ENCODE results near the gene AFAP1L1. TPM values are rescaled to one million over a fixed set of nuclear protein-coding genes. Genes with fewer than 3 reads are reported as not detected.

AFAP1L1 gene
- total RNA-seq, 1 experiment from 2014 or later, result 19.6 TPM

DNA sequence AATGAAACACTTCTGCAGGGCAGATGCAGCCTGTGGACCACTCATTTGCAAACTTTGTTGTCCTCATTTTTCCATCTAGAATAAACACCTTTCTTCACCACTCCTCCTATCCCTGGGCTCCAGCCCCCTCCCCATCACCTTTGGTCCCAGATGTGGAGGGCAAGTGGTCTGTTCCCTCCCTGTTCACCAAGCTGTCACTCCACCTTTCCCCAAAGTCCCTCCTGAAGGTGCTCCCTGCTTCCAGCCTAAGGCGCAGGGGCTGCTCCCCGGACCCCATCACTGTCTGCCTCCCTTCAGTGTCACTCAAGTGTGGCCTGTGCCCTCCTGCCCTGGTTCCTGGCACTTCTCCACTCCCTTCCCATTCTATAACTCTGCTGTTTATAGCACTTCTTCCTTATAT lies 93.1 kb downstream of the AFAP1L1 start:
- ATAC-seq (no peak), DNase-seq (no peak)
- Histone ChIP-seq H3K4me3 (ENCODE audit: low read length) (no peak overlapping the region), H3K9me3 (ENCODE audit: low read length) (no peaks in the 10 kb centered on the region), H3K9me2 (replicated peaks; ENCODE audit: low read length) (no peaks in the 10 kb centered on the region), H3F3A (ENCODE audit: low read length, unreplicated experiment) (no peaks in the 10 kb centered on the region), H3K36me3 (ENCODE audit: low read depth, low read length) (no peaks in the 10 kb centered on the region), H2AFZ (ENCODE audit: low read length) (no peak overlapping the region), H3K27ac (ENCODE audit: low read length) (no peak overlapping the region), H4K20me1 (ENCODE audit: low read length) (no peaks in the 10 kb centered on the region), H3K79me2 (ENCODE audit: low read length) (no peaks in the 10 kb centered on the region), H3K4me2 (ENCODE audit: low read length) (no peak overlapping the region), H3K27me3 (ENCODE audit: low read length) (no peaks in the 10 kb centered on the region), H3K4me1 (ENCODE audit: insufficient read depth, low read length) (no peaks in the 10 kb centered on the region), H3K9ac (ENCODE audit: low read length) (no peak overlapping the region)
- ChIA-PET CTCF (no interaction called here), POLR2A (ENCODE audit: unreplicated experiment) (no interaction called here)
- TF ChIP-seq, protein P1, sequence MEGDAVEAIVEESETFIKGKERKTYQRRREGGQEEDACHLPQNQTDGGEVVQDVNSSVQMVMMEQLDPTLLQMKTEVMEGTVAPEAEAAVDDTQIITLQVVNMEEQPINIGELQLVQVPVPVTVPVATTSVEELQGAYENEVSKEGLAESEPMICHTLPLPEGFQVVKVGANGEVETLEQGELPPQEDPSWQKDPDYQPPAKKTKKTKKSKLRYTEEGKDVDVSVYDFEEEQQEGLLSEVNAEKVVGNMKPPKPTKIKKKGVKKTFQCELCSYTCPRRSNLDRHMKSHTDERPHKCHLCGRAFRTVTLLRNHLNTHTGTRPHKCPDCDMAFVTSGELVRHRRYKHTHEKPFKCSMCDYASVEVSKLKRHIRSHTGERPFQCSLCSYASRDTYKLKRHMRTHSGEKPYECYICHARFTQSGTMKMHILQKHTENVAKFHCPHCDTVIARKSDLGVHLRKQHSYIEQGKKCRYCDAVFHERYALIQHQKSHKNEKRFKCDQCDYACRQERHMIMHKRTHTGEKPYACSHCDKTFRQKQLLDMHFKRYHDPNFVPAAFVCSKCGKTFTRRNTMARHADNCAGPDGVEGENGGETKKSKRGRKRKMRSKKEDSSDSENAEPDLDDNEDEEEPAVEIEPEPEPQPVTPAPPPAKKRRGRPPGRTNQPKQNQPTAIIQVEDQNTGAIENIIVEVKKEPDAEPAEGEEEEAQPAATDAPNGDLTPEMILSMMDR (conservative IDR thresholded peaks at IDR 0.05; ENCODE audit: low read depth, low read length), result no peak
- TF ChIP-seq EZH2 (IDR thresholded peaks at IDR 0.05; ENCODE audit: low read length, unreplicated experiment), result no peak
- TF ChIP-seq EZH2phosphoT487 (IDR thresholded peaks at IDR 0.05; ENCODE audit: borderline replicate concordance, low read length), result no peak
- no TSS peak for BruUV-seq (replicated peaks)
- intact Hi-C loops (cut with micrococcal nuclease), result loop anchor here (5.0 kb wide), 1 partner anchor 97 kb away; no protein-coding TSS in a partner anchor

DNA sequence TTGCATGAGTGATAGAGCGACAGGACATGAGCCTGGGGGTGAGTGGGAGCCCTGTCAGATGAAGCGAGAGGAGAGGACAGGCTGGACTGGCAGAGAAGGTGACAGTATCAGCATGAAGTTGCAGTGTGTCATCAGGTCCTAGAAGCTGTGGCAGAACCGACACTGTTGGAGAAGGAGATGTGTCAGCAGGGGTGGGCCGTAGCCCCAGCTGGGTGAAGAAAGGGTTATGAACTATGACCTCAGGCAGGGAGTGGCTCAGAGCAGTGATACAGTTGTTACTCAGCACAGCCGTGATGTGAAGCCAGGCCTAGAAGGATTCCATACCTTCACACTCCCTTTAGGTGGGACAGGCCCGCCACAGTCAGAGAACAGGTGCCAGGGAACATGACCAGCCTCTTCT lies 93.8 kb downstream of the AFAP1L1 start:
- POLR2A ChIA-PET (ENCODE audit: unreplicated experiment), result no interaction called here
- no peak for ATAC-seq

DNA sequence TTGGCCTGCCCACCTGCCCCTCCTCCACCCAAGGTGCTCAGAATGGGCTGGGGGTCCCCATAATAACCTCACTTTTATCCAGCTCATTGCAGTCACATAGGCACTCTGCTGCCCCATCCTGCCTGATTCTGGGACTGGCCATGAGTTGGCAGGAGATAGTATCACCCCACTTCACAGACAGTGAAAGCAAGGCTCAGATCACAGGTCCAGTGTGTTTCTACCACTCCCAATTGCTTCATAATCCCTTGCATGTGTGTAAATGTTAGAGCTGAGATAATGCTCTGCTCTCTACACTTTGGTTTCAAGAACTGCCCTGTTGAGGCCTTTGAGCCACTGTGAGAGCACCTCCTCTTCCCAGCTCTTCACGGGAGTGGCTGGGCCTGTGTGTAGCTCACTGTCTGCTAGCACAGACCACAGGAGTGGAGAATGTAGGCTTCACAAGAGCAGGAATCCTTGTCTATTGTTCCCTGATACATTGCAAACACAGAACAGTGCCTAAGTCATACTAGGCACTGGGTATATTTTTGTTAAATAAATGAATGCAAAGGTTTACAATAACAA lies 94.6 kb downstream of the AFAP1L1 start:
- DNase-seq, result no peak
- Histone ChIP-seq H3K27me3 (ENCODE audit: low read length) (no peaks in the 10 kb centered on the region), H3K9ac (ENCODE audit: low read length) (no peak overlapping the region), H4K20me1 (ENCODE audit: low read length) (no peaks in the 10 kb centered on the region), H3K9me2 (replicated peaks; ENCODE audit: low read length) (no peaks in the 10 kb centered on the region), H3K79me2 (ENCODE audit: low read length) (no peaks in the 10 kb centered on the region), H3K36me3 (ENCODE audit: low read depth, low read length) (no peaks in the 10 kb centered on the region), H3K27ac (ENCODE audit: low read length) (no peak overlapping the region), H2AFZ (ENCODE audit: low read length) (no peak overlapping the region), H3K4me1 (ENCODE audit: insufficient read depth, low read length) (no peaks in the 10 kb centered on the region), H3K4me3 (ENCODE audit: low read length) (no peak overlapping the region), H3F3A (ENCODE audit: low read length, unreplicated experiment) (no peaks in the 10 kb centered on the region), H3K4me2 (ENCODE audit: low read length) (no peak overlapping the region), H3K9me3 (ENCODE audit: low read length) (no peaks in the 10 kb centered on the region)
- TF ChIP-seq, protein P1 (conservative IDR thresholded peaks at IDR 0.05; ENCODE audit: low read depth, low read length), result no peak
- TF ChIP-seq EZH2 (IDR thresholded peaks at IDR 0.05; ENCODE audit: low read length, unreplicated experiment) (no peak), EZH2phosphoT487 (IDR thresholded peaks at IDR 0.05; ENCODE audit: borderline replicate concordance, low read length) (no peak)
- intact Hi-C loops (cut with micrococcal nuclease), result loop anchor here (5.0 kb wide), 1 partner anchor 99 kb away; no protein-coding TSS in a partner anchor
- BruUV-seq (replicated peaks), result no TSS peak
- CTCF ChIA-PET, result interaction anchor here (1.8 to 2.5 kb wide), 2 partner anchors 8 to 46 kb away, joined by 13 to 17 read pairs; partner anchors contain the start of gene PCYOX1L
- POLR2A ChIA-PET (ENCODE audit: unreplicated experiment), result no interaction called here
- no peak for ATAC-seq

More for the DNA sequence above, 93.8 kb downstream of the AFAP1L1 start:
- no TSS peak for BruUV-seq (replicated peaks)
- H3K4me2 ChIP-seq (ENCODE audit: low read length), result no peak overlapping the region
- no peaks in the 10 kb centered on the region for H3K79me2 ChIP-seq (ENCODE audit: low read length)
- intact Hi-C loops (cut with micrococcal nuclease), result loop anchor here (5.0 kb wide), 1 partner anchor 98 kb away; no protein-coding TSS in a partner anchor
- DNase-seq, result no peak
- no peaks in the 10 kb centered on the region for H3K9me3 ChIP-seq (ENCODE audit: low read length)
- H3K36me3 ChIP-seq (ENCODE audit: low read depth, low read length), result no peaks in the 10 kb centered on the region
- H3K9ac ChIP-seq (ENCODE audit: low read length), result no peak overlapping the region
- H3F3A ChIP-seq (ENCODE audit: low read length, unreplicated experiment), result no peaks in the 10 kb centered on the region
- CTCF ChIA-PET, result no interaction called here
- no peak overlapping the region for H3K27ac ChIP-seq (ENCODE audit: low read length)
- no peaks in the 10 kb centered on the region for H3K27me3 ChIP-seq (ENCODE audit: low read length)
- no peaks in the 10 kb centered on the region for H3K9me2 ChIP-seq (replicated peaks; ENCODE audit: low read length)
- no peak overlapping the region for H2AFZ ChIP-seq (ENCODE audit: low read length)
- no peaks in the 10 kb centered on the region for H3K4me1 ChIP-seq (ENCODE audit: insufficient read depth, low read length)
- H4K20me1 ChIP-seq (ENCODE audit: low read length), result no peaks in the 10 kb centered on the region
- H3K4me3 ChIP-seq (ENCODE audit: low read length), result no peak overlapping the region
- no peak for TF ChIP-seq EZH2phosphoT487 (IDR thresholded peaks at IDR 0.05; ENCODE audit: borderline replicate concordance, low read length)
- TF ChIP-seq EZH2 (IDR thresholded peaks at IDR 0.05; ENCODE audit: low read length, unreplicated experiment), result no peak
- TF ChIP-seq, protein P1 (conservative IDR thresholded peaks at IDR 0.05; ENCODE audit: low read depth, low read length), result no peak
